GM18508 (cell line): ENCODE data around the gene PSMB8.
"Not testable (repeated sequence)": the region's sequence is repeated elsewhere in the genome, so short reads cannot be mapped to it uniquely, and the experiment has no call there.

Experiments used
- ATAC-seq: cut with Tn5 transposase; IDR thresholded peaks from one replicate; pipeline ENCODE4 v1.9.1; 2021; ENCODE audit warnings: moderate number of reproducible peaks; ENCODE audit not compliant: insufficient read depth, unreplicated experiment

Gene PSMB8

DNA sequence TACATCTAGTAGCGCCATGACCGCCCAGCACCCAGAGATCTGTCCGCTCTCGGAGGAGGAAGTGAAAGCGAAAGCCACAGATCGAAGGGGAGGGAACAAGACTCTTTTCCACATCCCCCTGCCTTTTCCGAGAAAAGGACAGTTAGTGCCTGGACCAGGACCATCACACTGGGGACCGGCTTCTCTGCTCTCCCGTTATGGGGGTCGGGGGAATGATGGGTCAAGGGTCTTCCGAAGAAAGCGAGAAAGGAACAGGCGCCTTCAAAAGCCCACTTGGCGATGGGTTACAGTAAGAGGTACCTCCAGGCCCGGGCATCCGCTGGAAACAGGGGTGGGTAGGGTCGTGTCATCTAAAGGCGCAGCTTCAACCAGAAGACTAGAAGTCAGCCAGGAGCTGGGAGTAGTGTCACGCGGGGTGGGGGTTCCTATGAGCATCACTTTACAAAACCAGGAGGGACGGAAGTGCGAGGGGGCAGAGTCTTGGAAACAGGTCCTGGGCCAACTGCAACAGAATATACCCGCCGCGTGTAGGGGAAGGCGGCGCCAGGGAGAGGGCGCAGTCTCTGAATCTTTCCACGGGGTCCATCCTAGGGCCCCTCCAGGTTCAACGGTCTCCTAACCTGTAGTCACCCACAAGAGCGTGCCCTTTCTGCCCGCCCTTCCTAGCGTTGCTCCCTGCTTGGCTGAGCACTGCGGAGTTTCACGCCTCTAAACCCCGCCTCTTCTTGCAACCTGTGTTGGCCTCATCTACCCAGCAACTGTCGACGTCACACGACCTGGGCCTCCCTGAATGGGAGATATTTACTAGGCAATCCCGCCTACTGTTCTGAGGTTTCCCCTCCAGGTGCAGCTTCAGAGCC is at the start of gene PSMB8:
Gene PSMB8, minus strand, starts transcription at position 69 of the 860 bp plus-strand sequence. Its CDS starts 51 bp downstream, at position 18.
- ATAC-seq: peak; percentile 46

DNA sequence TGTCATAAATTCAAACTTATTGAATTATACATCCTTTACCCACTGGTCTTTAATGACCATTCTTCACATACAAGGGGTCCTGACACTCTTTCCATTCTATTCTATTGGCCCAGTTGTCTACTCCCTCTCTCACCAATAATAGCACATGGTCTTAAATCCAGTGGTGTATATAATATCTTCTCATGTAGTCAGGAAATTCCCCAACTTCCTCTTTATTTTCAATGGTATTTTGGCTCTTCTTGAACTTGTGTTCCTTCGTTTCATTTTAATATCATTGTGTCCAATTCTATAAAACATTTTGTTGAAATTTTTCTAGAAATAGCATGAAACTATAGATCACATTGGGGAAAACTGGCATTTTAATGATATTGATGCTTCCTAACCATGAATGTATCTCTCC is 47.0 kb upstream of the PSMB8 start:
- no peak for ATAC-seq

DNA sequence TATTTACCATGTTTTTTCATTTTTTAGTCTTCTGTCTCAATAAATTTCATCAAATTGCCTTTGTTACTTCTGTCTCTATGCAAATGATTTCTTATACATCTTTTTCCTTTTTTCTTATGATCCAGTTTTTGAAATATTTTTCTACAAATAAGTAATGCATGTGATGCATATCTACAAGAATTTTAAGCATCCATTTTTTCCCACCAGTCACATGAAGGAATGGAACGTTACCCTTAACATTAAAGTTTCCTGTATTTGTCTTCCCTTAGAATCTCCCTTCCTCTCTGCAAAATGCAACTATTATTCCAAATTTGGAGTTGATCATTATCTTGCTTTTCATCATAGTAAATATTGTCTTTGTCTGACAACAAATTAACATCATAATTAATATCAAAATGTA is 45.7 kb upstream of the PSMB8 start:
- no peak for ATAC-seq

DNA sequence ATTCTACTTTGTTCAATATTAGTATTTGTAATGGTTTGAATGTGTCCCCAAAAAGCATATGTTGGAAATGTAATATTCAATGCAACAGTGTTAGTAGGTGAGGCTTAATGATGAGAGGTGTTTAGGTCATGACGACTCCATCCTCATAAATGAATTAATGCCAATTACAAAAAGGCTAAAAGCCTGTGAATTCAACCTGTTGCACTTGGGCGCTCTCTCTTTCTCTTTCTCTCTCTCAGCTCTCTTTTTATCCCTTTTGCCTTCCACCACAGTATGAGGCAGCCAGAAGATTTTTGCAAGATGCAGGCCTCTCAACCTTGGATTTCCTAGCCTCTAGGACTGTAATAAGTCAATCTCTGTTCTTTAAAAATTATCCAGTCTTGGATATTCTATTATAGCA is 44.7 kb upstream of the PSMB8 start:
- no peak for ATAC-seq

DNA sequence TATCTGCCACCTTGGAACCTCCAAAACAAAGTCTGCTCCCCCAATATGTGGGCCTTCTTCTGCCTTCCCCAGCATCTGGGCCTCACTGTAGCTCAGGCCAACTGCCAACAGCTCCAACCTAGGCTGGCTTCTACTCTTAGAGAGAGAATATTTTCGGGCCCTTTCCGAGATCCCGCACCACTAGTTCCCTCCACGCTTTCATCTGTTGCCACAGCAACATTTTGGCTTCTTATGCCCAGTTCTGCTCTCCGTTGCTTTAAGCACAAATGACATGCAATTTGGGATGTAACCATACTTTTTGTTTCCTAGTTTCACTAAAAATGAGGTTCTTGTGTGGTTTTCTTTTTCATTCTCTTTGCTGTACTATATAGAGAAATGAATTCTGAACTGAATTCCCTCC is 43.8 kb upstream of the PSMB8 start:
- no peak for ATAC-seq

DNA sequence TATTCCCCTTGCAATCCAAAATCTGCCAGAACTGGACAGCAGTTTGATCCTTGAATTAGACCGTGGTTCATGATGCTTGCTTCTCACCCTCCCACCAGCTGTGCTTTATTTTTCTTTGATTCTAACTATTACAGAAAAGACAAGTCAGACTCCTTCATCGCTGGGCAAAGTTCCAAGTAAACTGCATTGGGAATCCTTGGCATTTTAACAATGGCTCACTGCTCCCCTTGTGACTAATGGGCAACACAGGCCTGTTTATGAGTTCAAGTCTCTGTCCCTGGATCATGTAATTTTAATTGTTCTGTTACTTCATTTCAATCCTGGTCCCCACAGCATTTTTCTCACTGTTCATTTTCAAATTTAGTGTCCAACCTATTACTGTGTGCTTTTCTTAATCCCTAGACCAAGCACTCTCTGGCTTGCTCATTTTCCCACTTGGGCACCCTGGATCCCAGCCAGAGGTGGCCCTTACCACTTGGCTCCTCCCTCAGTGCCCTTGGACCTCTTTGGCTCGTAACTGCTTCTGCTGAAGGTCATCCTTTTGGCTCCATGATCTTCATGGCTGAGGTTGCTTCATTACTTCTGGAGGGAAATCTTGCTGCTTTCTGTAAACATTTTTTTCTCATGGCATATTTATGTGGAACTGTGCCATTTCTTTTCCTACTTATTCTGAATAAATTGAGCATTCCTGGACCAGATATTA is 43.0 kb upstream of the PSMB8 start:
- no peak for ATAC-seq

DNA sequence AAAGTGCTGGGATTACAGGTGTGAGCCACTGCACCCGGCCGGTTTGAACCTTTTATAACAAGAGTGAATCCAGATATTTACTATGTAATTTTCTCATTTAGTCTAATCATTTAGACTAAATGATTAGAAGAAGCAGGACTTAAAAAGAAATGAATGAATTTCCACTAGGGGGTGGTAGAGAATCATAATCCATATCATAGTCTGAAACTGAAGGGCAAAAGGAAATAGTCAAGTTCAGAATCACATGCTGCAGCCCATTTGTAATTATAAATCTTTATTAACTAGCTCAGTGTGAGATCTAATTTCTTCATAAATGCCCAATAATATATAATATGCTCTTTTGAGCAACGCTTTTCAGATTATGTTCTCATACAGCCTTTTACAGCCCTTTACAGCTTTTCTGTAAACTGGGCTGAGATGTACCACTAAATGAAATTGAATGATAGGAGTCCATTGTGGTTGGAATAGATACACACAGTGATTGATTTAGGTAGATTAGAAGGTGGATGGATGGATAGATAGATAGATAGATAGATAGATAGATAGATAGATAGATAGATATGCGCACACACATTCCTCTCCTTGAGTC is 41.9 kb upstream of the PSMB8 start:
- ATAC-seq: no peak

DNA sequence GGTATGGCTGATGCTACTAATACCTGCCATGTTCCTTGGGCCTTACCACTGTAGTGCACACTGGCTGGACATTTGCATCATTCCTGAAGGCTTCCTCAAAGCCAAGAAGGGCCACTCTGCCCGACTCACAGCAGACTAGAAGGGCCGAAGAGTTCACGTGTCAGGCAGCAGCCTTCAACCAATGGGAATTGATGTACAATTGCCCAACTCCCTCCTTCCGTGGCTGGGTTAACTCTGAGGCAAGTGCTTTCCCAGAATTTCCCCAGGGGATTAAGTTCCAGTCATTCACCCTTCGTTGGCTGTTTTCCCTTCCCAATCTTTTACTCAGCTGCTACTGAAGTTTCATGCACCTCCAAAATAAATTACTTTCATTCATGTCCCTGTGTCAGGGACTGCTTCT is 39.9 kb upstream of the PSMB8 start:
- ATAC-seq: no peak

DNA sequence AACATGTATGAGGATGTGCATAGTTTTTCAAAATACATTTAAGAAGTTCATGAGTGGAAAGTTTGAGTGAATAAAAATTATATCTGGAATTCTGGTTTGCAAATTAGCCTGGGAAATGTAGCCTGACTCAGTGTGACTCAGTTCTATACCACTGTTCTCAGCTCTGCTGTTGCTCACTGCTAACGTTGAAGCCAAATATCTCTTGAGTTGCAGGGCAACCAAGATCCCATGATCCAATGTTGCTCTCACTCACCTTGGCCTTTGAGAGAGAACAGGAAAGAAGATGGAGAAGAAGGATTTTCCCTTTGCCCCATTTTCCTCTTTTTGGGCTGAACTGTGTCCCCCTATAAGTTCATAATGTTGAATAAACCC is 39.0 kb upstream of the PSMB8 start:
- no peak for ATAC-seq

DNA sequence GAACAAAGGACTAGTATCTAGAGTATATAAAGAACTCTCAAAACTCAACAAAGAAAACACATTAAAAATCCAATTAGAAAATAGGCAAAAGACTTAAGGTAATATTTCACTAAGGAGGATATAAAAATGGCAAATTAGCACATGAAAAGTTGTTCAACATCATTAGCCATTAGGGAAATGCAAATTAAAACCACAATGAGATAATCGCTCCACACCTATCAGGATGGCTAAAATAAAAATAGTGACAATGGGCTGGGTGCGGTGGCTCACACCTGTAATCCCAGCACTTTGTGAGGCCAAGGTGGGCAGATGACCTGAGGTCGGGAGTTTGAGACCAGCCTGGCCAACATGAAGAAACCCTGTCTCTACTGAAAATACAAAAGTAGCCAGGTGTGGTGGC is 37.1 kb upstream of the PSMB8 start:
- not testable (repeated sequence) for ATAC-seq

DNA sequence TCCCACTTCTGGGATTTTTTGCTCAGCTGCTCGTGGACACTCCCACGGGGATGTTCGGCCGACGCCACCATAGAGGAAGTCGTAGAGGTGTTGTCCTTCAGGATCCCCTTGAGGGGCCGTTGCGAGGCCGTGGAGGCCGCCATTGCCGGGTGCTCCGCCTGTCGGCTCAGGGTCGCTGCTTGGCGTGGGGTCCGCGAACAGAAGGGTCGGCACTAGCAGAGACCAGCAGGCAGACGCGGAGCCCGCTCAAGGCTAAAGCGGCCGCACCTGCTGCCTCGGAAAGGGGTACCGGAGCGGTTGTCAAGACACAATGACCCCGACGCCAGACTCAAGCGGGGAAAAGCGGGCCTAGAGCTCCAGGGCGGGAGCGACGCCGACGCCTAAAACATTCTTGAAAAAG is 35.8 kb upstream of the PSMB8 start:
- no peak for ATAC-seq

DNA sequence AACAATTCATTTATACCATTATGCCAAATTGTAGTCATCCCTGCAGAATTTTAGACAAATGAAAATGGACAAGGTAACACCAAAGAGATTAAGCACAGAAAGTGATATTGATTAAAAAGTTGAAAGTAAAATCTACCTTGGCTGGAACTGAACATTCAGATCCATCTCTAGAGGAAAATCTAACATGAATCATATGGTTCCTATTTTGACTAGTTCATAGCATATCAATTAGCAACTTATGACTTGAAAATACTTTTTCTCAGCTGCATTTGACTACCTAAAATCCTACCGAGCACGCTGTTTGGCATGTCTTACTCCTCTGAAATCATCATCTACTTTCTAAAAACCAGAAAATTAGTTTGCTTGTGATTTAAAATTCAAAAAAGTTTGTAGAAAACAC is 32.8 kb upstream of the PSMB8 start:
- no peak for ATAC-seq

DNA sequence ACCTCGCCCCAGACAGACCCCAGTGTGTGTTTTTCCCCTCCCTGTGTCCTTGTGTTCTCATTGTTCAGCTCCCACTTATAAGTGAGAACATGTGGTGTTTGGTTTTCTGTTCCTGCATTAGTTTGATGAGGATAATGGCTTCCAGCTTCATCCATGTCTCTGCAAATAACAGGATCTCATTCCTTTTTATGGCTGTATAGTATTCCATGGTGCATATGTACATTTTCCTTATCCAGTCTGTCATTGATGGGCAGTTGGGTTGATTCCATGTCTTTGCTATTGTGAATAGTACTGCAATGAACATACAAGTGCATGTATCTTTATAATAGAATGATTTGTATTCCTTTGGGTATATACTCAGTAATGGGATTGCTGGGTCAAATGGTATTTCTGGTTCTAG is 30.1 kb upstream of the PSMB8 start:
- ATAC-seq: not testable (repeated sequence)

DNA sequence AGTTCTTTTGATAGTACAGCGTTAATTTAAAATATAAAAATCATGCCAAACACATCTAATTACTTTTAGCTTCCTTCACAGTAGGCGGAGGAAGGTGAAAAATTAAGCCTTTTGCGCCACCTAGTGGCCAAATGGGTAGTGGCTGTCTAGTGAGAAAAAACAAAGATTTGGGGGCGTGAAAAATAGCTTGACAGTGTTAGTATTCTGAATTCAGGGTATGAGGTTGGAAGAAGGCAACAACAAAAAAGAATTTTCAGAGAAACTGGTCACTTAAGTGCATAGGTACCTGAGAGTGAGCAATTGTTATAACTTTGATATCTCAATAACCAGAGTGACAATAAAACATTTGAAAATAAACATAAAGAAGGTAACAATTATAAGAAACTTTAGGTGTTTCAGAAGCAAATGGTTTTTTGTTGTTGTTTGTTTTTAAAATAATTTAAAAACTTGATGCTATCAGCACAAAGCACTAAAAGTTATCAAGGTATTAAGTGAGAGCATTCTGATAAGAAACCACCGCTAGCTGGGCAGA is 24.5 kb upstream of the PSMB8 start:
- ATAC-seq: no peak

DNA sequence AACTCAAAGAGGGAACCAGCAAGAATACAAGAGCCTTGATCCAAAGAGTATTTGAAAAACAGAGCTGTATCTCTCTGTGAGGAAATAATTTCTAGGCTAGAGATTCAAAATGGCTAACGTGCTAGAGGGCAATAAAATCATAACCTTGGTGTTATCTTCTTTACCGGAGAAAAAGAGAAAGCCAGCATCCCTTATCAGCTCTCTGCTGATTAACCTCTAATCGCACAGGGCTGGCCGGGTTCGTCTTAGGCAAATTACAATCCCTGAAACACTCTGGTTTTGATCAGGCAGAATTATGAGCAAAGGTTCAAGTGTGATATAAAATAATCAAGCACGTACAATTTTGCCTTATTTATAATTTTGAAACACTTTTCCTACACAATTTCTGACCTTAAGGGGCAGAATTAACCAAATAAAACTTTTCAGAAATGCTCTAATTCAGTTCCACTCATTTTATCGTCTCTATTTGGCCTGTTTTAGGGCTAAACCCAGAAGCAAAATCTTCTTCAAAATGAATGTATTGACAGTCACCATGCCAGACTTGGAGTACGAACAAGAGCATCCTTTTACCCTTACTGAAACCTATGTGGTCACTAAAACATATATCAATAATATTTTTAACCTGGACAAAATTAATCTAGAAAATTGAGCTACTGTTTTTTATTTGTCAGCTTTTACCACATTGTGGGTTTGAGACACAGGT is 23.9 kb upstream of the PSMB8 start:
- no peak for ATAC-seq

DNA sequence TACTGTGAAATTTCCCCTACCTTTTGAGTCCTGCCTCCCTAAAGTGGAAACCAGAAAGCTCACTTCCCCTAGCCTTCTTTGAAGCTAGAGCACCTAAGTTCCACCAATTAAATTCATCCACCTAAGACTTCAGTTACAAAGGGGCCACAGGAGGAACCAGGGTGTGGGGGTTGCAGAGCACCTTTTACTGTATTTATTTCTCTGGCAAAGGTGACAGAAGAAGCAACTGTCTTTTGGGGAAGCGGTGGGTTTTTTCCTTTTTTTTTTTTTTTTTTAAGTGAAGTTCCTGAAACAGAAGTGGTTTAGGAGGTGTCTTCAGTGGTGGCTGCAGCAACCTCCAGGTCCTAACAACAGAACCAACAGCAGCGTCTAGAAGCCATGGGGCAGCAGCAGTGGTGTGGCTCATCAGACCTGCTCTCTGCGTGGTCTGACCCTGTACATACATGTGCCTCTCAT is 23.2 kb upstream of the PSMB8 start:
- ATAC-seq: no peak

DNA sequence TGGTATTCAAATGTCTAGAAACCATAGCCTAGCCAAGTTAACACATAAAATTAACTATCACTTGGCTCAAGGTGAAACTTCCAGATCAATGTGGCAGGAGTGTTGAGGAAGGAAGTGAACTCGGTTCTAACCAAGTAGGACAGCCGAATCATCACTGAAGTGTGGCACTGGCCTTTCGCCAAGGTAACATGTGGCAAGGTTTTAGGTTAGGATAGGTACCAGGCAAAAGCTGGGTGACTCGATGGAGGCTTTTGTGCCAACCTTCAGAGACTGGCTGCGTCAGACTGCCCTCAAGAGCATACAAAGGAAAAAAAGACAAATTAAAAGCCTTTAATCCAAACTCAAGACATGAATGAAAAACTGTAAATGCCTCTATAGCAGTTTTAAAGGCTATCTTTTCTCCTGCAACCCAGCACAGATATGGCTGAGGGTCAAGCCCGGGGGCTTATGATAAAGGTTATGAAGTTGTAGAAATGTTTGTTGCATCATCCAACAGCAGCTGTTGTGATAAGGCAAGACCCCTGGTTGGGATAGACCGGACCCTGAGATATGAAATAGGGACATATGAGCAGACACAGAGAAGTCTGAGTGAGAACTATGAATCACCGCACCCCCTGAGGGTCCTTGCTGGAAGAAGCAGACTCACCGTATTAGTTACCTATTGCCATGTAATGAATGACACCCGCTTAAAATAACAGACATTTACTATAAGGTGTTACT is 22.0 kb upstream of the PSMB8 start:
- no peak for ATAC-seq

DNA sequence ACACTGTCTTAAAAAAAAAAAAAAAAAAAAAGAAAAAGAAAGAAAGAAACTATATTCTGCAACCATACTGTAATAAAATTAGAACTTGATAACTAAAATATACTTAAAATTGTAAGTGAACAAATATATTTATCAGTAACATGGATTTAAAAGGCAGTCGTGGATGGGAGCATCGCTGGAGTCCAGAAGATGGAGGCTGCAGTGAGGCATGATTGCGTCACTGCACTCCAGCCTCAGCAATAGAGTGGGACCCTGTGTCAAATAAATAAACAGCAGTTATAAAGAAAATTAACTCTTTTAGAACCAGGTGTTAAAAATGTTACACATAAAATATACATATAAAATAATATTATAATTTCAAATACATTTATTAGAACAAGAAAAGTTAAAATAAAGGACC is 18.9 kb upstream of the PSMB8 start:
- no peak for ATAC-seq

DNA sequence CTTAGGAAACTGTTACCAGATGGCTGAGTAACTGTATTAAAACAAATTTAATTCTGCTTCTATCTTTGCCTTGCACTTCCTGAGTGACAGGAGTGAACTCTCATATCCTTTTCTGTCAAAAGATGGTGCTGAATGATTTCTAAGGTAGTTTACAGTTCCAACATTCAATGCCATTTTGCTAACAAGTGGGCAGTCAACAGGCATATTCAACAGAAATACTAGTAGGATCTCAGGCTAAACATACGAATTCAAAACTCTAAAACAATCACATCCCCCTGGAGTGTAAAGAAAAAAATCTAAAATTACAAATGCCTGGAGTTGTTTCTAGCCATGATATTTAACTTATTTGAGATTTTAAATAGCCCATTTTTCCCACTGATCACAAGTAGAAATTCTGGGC is 16.8 kb upstream of the PSMB8 start:
- ATAC-seq: no peak

DNA sequence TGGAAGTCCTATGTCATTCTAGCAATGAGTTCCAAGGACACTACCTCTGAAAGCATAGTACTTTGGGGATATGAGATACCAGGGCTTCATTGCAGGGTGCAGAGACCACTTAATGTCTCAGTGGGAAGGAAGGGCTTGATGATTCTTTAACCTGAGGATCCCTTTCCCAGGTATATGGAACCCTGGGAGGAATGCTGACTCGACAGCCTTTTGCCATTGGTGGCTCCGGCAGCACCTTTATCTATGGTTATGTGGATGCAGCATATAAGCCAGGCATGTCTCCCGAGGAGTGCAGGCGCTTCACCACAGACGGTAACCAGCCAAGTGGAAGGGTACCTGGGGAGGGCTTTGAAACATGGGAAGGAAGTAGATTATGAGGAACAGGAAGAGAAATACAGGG is 14.3 kb upstream of the PSMB8 start:
- ATAC-seq: no peak
